T-helper 17 cell (primary cell): ENCODE data around the gene OR13J1. TPM values are rescaled to one million over a fixed set of nuclear protein-coding genes. Genes with fewer than 3 reads are reported as not detected.
A peak's percentile ranks its signal among the peaks of the same experiment; 100 is the strongest.
"Not testable (repeated sequence)": the region's sequence is repeated elsewhere in the genome, so short reads cannot be mapped to it uniquely, and the experiment has no call there.

Source experiments
- ATAC-seq: fragments of 150-1000 bp; cut with Tn5 transposase; 2 replicates; pipeline ENCODE4 v1.10.0; 2021; ENCODE audit warnings: mild to moderate bottlenecking, moderate library complexity
- DNase-seq, 3 donors: peaks; one replicate each; pipeline versions ENCODE4 v3.0.0 to v3.0.0-alpha.2; 2020 to 2021
- H3K9me3 ChIP-seq: one replicate; pipeline ENCODE4 v1.7.0; 2013; ENCODE audit warnings: low read length, mild to moderate bottlenecking; ENCODE audit not compliant: control insufficient read depth, poor library complexity, severe bottlenecking
- H3K27ac Mint-ChIP-seq: one replicate; pipeline ENCODE4 v1.8.0; 2022; ENCODE audit warnings: mild to moderate bottlenecking, moderate library complexity, mixed read lengths
- H3K27me3 Mint-ChIP-seq: one replicate; pipeline ENCODE4 v1.8.0; 2022; ENCODE audit warnings: mixed read lengths
- H3K36me3 Mint-ChIP-seq: one replicate; pipeline ENCODE4 v1.8.0; 2022; ENCODE audit warnings: low read depth, mixed read lengths
- H3K4me1 Mint-ChIP-seq: one replicate; pipeline ENCODE4 v1.8.0; 2022; ENCODE audit warnings: mild to moderate bottlenecking, mixed read lengths
- H3K4me3 Mint-ChIP-seq: one replicate; pipeline ENCODE4 v1.8.0; 2022; ENCODE audit warnings: mild to moderate bottlenecking, moderate library complexity, mixed read lengths
- total RNA-seq, 4 donors: library from RNA in 2 of 4; stranded (reverse) in 2 of 4; gene quantifications; one replicate each; pipeline ENCODE4 v1.2.3 and lab custom pipeline; 2022 to 2026

The OR13J1 gene, protein sequence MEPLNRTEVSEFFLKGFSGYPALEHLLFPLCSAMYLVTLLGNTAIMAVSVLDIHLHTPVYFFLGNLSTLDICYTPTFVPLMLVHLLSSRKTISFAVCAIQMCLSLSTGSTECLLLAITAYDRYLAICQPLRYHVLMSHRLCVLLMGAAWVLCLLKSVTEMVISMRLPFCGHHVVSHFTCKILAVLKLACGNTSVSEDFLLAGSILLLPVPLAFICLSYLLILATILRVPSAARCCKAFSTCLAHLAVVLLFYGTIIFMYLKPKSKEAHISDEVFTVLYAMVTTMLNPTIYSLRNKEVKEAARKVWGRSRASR
- total RNA-seq (not detected), total RNA-seq (lab: John Stamatoyannopoulos, UW) (0 reads per million in 2 donors)

GRCh38 chr9:35870351-35870923 lies at the start of gene OR13J1:
Gene OR13J1 (minus strand): TSS chr9:35870401. CDS start chr9:35870401, 0 bp downstream.
- no peak within 1 kb of the TSS for H3K27ac Mint-ChIP-seq
- ATAC-seq (no peak), DNase-seq (no peak)
- H3K27me3 Mint-ChIP-seq, result peaks cover 9% of the 10 kb centered on the region
- H3K4me3 Mint-ChIP-seq, result no peak within 1 kb of the TSS
- H3K36me3 Mint-ChIP-seq, result no peaks in the 10 kb centered on the region
- H3K4me1 Mint-ChIP-seq, result peaks cover 2% of the 10 kb centered on the region
- H3K9me3 ChIP-seq, result no peaks in the 10 kb centered on the region

DNA sequence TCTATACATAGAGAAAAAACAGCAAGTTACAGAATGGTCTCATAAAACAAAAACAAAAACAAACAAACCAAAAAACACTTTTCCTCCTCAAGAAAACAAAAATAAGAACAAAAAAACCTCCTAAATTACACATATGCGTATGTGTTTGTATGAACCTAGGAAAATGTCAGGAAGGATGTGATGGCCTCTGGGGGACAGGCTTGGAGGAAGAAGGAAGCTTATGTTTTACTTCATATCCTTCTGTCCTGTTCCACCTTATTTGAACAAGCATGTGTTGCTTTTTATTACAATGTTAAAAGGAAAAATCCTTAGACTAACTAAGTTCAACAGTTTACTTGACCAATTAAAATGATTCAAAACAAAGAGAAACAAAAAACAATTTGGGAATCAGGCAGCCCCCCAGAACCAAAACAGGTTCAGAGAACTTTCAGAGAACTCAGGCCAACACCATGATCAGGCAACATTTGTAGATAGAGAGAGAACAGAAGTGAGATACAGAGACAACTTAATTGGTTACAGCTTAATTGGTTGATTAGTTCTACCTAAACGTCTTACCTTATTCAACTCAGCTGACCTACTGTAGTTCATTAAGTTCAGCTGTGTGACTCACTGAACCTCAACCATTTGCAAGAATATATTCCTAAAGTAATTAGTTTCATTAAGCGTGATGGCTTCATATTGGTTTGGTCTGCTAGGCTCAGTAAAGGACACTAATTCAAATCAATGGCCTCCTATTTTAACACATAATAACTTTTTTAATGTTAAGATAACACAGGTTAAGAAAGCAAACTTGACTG lies 49.2 kb upstream of the OR13J1 start:
- H3K36me3 Mint-ChIP-seq, result no peaks in the 10 kb centered on the region
- no peak overlapping the region for H3K4me3 Mint-ChIP-seq
- no peak for ATAC-seq
- no peaks in the 10 kb centered on the region for H3K27me3 Mint-ChIP-seq
- H3K27ac Mint-ChIP-seq, result no peak overlapping the region
- H3K4me1 Mint-ChIP-seq, result peaks cover 3% of the 10 kb centered on the region
- H3K9me3 ChIP-seq, result no peaks in the 10 kb centered on the region
- DNase-seq, result no peak

- Mint-ChIP-seq H3K27ac (no peak overlapping the region), H3K36me3 (no peaks in the 10 kb centered on the region)
These were observed 48.6 kb upstream of the OR13J1 start for GRCh38 chr9:35918780-35919179.

DNA sequence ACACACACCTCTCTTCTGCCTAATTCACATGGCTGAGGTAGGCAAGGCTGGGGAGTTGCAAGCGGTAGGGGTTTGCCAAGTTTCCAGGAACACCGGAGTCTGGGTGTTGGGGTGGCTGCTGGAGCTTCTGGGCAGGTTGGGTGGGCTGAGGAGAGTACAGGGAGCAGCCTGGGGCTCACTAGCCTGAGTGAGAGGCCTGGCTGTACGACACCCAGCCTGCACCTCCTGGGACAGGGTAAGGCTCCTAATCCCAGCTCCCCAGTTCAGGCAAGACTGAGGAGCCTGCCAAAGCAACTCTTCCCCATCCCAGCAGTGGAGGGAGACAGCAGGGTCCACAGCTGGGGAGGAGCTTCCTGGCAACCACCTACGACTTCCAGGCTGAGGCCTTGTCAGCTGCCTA lies 47.1 kb upstream of the OR13J1 start:
- H3K9me3 ChIP-seq, result no peaks in the 10 kb centered on the region
- Mint-ChIP-seq H3K27ac (peak overlapping the region; percentile 68), H3K4me3 (no peak overlapping the region), H3K36me3 (no peaks in the 10 kb centered on the region), H3K4me1 (peaks cover 4% of the 10 kb centered on the region), H3K27me3 (no peaks in the 10 kb centered on the region)
- DNase-seq (no peak), ATAC-seq (no peak)

More at GRCh38 chr9:35918780-35919179, 48.6 kb upstream of the OR13J1 start:
- Mint-ChIP-seq H3K27me3 (no peaks in the 10 kb centered on the region), H3K4me1 (no peaks in the 10 kb centered on the region), H3K4me3 (no peak overlapping the region)
- no peaks in the 10 kb centered on the region for H3K9me3 ChIP-seq
- DNase-seq (no peak), ATAC-seq (no peak)

GRCh38 chr9:35915681-35916294 lies 45.6 kb upstream of the OR13J1 start:
- Mint-ChIP-seq H3K36me3 (no peaks in the 10 kb centered on the region), H3K27me3 (no peaks in the 10 kb centered on the region), H3K4me3 (no peak overlapping the region), H3K4me1 (peaks cover 15% of the 10 kb centered on the region), H3K27ac (no peak overlapping the region)
- DNase-seq (no peak), ATAC-seq (no peak)
- no peaks in the 10 kb centered on the region for H3K9me3 ChIP-seq

GRCh38 chr9:35914301-35914807 lies 44.2 kb upstream of the OR13J1 start:
- peaks cover 25% of the 10 kb centered on the region for H3K4me1 Mint-ChIP-seq
- no peak for DNase-seq

GRCh38 chr9:35913429-35913828 lies 43.2 kb upstream of the OR13J1 start:
- H3K27me3 Mint-ChIP-seq, ATAC-seq, DNase-seq, H3K9me3 ChIP-seq, H3K27ac Mint-ChIP-seq, H3K4me3 Mint-ChIP-seq, H3K36me3 Mint-ChIP-seq: not testable (repeated sequence)
- H3K4me1 Mint-ChIP-seq, result peaks cover 35% of the 10 kb centered on the region

More at GRCh38 chr9:35914301-35914807, 44.2 kb upstream of the OR13J1 start:
- Mint-ChIP-seq H3K27ac (no peak overlapping the region), H3K36me3 (no peaks in the 10 kb centered on the region), H3K4me3 (no peak overlapping the region), H3K27me3 (no peaks in the 10 kb centered on the region)
- ATAC-seq, result peak; percentile 23
- no peaks in the 10 kb centered on the region for H3K9me3 ChIP-seq

- Mint-ChIP-seq H3K36me3 (no peaks in the 10 kb centered on the region), H3K27me3 (no peaks in the 10 kb centered on the region), H3K4me3 (no peak overlapping the region), H3K4me1 (peaks cover 35% of the 10 kb centered on the region), H3K27ac (no peak overlapping the region)
- no peaks in the 10 kb centered on the region for H3K9me3 ChIP-seq
- ATAC-seq (no peak), DNase-seq (no peak)
These were observed 42.7 kb upstream of the OR13J1 start for GRCh38 chr9:35912791-35913400.

DNA sequence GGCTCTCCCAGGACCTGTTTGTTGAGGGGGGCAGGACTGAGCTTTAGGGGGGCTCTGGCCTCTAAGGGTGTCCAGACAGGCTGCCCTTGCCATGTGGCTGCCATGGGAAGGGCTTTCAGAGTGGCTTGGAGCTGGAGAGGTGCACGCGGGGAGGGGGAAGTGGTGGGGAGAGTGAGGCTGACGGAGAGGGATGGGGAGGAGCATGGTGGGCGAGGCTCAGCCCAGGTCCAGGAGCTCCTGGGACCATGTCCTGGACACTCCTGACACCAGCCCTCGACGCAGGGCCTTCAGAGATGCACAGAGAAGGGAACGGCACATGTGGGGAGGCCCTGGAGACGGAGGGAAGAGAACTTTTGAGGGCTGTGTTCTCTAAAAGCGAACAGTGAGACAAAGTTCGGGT lies 41.5 kb upstream of the OR13J1 start:
- Mint-ChIP-seq H3K36me3 (no peaks in the 10 kb centered on the region), H3K27ac (no peak overlapping the region), H3K4me3 (peak overlapping the region; percentile 49), H3K27me3 (no peaks in the 10 kb centered on the region), H3K4me1 (peaks cover 43% of the 10 kb centered on the region)
- no peak for ATAC-seq
- H3K9me3 ChIP-seq, result no peaks in the 10 kb centered on the region
- no peak for DNase-seq

GRCh38 chr9:35910613-35911359 lies 40.6 kb upstream of the OR13J1 start:
- H3K27ac Mint-ChIP-seq, result peak overlapping the region; percentile 96
- peaks cover 45% of the 10 kb centered on the region for H3K4me1 Mint-ChIP-seq
- no peaks in the 10 kb centered on the region for H3K27me3 Mint-ChIP-seq
- H3K9me3 ChIP-seq, result no peaks in the 10 kb centered on the region
- H3K4me3 Mint-ChIP-seq, result peak overlapping the region; percentile 87
- no peaks in the 10 kb centered on the region for H3K36me3 Mint-ChIP-seq
- peak; percentile 82 for ATAC-seq
- no peak for DNase-seq

- H3K36me3 Mint-ChIP-seq, result no peaks in the 10 kb centered on the region
- no peaks in the 10 kb centered on the region for H3K9me3 ChIP-seq
- no peak for DNase-seq
- H3K27me3 Mint-ChIP-seq, result no peaks in the 10 kb centered on the region
- H3K4me1 Mint-ChIP-seq, result peaks cover 46% of the 10 kb centered on the region
- H3K4me3 Mint-ChIP-seq, result no peak overlapping the region
- no peak for ATAC-seq
- H3K27ac Mint-ChIP-seq, result peak overlapping the region; percentile 96
These were observed 39.7 kb upstream of the OR13J1 start for GRCh38 chr9:35909687-35910612.
